ENCODE results near the gene MXD4. TPM values are rescaled to one million over a fixed set of nuclear protein-coding genes. Genes with fewer than 3 reads are reported as not detected.

MXD4 gene
- total RNA-seq, 2 donors from 2014 or later: 36.7 to 43.3 TPM

DNA sequence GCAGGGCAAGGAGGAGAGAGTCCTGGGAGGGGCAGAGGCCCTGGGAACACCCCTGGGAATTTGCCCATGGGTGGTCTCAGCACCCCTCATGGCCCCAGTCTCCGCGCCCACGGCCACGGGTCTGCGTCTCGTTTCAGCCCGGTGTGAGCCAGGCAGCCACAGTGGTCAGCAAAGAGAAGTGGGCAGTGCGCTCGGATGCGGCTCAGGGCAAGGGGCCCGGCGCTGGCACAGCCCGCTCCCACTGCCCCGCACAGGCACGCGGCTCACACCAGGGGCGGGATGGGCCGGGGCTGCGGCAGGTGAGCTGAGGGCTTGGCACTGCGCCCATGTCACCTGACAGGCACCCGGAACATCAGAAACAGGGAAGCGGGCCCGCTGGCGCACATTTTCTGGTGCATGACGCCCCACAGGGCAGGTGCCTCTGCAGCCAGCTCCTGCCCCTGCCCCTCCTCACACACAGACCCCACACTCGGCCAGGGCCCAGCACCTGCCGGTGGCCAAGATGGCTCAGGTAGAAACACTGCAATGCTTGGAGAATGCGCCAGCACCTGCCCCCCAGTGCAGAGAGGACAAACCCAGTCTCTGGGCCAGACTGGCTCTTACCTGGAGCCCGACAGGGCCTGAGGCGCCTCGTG is 41.9 kb upstream of the MXD4 start:
- Histone ChIP-seq H3K9ac (ENCODE audit: low read depth in 2 of 2, low read length in 2 of 2) (no peak overlapping the region), H3K36me3 (no peaks in the 10 kb centered on the region), H3K27me3 (no peaks in the 10 kb centered on the region), H3K27ac (no peak overlapping the region), H3K4me3 (no peak overlapping the region), H3K4me1 (no peaks in the 10 kb centered on the region), H3K9me3 (no peaks in the 10 kb centered on the region)
- intact Hi-C loops (cut with DNase I): no loop called here
- peak; percentile 29 for DNase-seq
- no peak for TF ChIP-seq CTCF (IDR thresholded peaks at IDR 0.05)

GRCh38 chr4:2303121-2303685 is 41.3 kb upstream of the MXD4 start:
- intact Hi-C loops (cut with DNase I): no loop called here
- Histone ChIP-seq H3K9me3 (no peaks in the 10 kb centered on the region), H3K27me3 (no peaks in the 10 kb centered on the region), H3K4me1 (no peaks in the 10 kb centered on the region), H3K9ac (ENCODE audit: low read depth in 2 of 2, low read length in 2 of 2) (no peak overlapping the region), H3K36me3 (no peaks in the 10 kb centered on the region), H3K27ac (no peak overlapping the region), H3K4me3 (no peak overlapping the region)
- no peak for TF ChIP-seq CTCF (IDR thresholded peaks at IDR 0.05)
- peak; percentile 16 for DNase-seq

- no peaks in the 10 kb centered on the region for H3K27me3 ChIP-seq
- no peak for TF ChIP-seq CTCF (IDR thresholded peaks at IDR 0.05)
- intact Hi-C loops (cut with DNase I): no loop called here
- H3K36me3 ChIP-seq: no peaks in the 10 kb centered on the region
- H3K4me1 ChIP-seq: no peaks in the 10 kb centered on the region
- no peak overlapping the region for H3K27ac ChIP-seq
- no peaks in the 10 kb centered on the region for H3K9me3 ChIP-seq
- peak; percentile 14 for DNase-seq
- no peak overlapping the region for H3K9ac ChIP-seq (ENCODE audit: low read depth in 2 of 2, low read length in 2 of 2)
- no peak overlapping the region for H3K4me3 ChIP-seq
Observed at GRCh38 chr4:2302387-2303119, 40.6 kb upstream of the MXD4 start.

- H3K36me3 ChIP-seq: no peaks in the 10 kb centered on the region
- DNase-seq: peak; percentile 17
- intact Hi-C loops (cut with DNase I): no loop called here
- no peak overlapping the region for H3K4me3 ChIP-seq
- H3K9me3 ChIP-seq: no peaks in the 10 kb centered on the region
- H3K9ac ChIP-seq (ENCODE audit: low read depth in 2 of 2, low read length in 2 of 2): no peak overlapping the region
- TF ChIP-seq CTCF (IDR thresholded peaks at IDR 0.05): no peak
- no peak overlapping the region for H3K27ac ChIP-seq
- H3K4me1 ChIP-seq: no peaks in the 10 kb centered on the region
- no peaks in the 10 kb centered on the region for H3K27me3 ChIP-seq
Observed at GRCh38 chr4:2301806-2302205, 39.9 kb upstream of the MXD4 start.

DNA sequence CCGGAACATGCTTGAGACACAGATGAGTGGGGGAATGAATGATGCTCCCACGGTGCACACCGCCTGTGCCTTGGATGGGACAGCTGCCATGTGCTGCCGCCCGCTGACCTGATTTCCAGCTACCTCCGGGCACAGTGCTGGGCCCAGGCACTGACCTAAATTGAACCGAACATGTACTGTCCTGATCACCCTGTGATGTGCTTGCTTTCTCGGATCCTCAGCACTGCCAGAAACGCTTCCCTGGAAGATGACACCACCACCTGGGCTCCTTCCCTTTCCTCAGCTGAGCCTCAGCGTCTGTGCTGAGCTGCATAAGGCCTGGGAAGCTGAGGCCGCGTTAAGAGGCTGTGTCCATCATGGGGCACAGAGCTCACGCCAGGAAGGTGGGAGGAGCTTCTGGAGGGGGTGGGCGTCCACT is 39.3 kb upstream of the MXD4 start:
- no peaks in the 10 kb centered on the region for H3K4me1 ChIP-seq
- no peak overlapping the region for H3K27ac ChIP-seq
- no peaks in the 10 kb centered on the region for H3K9me3 ChIP-seq
- no peak for TF ChIP-seq CTCF (IDR thresholded peaks at IDR 0.05)
- no peaks in the 10 kb centered on the region for H3K36me3 ChIP-seq
- peak; percentile 14 for DNase-seq
- intact Hi-C loops (cut with DNase I): no loop called here
- H3K27me3 ChIP-seq: no peaks in the 10 kb centered on the region
- H3K4me3 ChIP-seq: no peak overlapping the region
- H3K9ac ChIP-seq (ENCODE audit: low read depth in 2 of 2, low read length in 2 of 2): no peak overlapping the region

All from colonic mucosa (tissue), 4 donors.